IMR-90 (cell line): ENCODE measurements around the gene MRPS34. TPM values are rescaled to one million over a fixed set of nuclear protein-coding genes. Genes with fewer than 3 reads are reported as not detected.

ENCODE experiments used
- ATAC-seq: fragments of 200-7000 bp; cut with Tn5 transposase; 2 replicates; pipeline ENCODE4 v1.9.1; 2020; ENCODE audit warnings: low read depth, mild to moderate bottlenecking, moderate library complexity
- BruUV-seq: library from RNA; stranded (reverse); fragments of 400-500 nt; replicated peaks from 2 replicates; lab custom pipeline; 2021; lab: Mats Ljungman, UMichigan
- CTCF ChIA-PET: fragments of 300-600 bp; formaldehyde crosslinking; extraction: SDS; loops from one replicate; lab custom pipeline; 2021; ENCODE audit warnings: antibody characterized with exemption; lab: Yijun Ruan, JAX
- POLR2A ChIA-PET: fragments of 300-600 bp; sonication (Branson Sonifier 250); formaldehyde crosslinking; loops from one replicate; lab custom pipeline; 2022; ENCODE audit warnings: antibody characterized with exemption; ENCODE audit not compliant: unreplicated experiment; lab: Charles Lee
- DNase-seq: peaks from one replicate; pipeline ENCODE4 v3.0.0; 2013
- H2AFZ ChIP-seq: replicated peaks from 2 replicates; pipeline ENCODE3; 2013; ENCODE audit warnings: low read length, mild to moderate bottlenecking; ENCODE audit not compliant: poor library complexity
- H2AK5ac ChIP-seq: 2 replicates; pipeline ENCODE4 v1.6.1; 2013; ENCODE audit warnings: low read depth, low read length, inconsistent platforms
- H2AK9ac ChIP-seq: replicated peaks from 2 replicates; pipeline ENCODE3; 2013; ENCODE audit warnings: mild to moderate bottlenecking, low read depth, low read length, moderate library complexity; ENCODE audit not compliant: poor library complexity
- H2BK120ac ChIP-seq: 2 replicates; pipeline ENCODE4 v1.6.1; 2013; ENCODE audit warnings: low read depth, low read length, inconsistent platforms
- H2BK15ac ChIP-seq: 3 replicates; pipeline ENCODE4 v1.6.1; 2013; ENCODE audit warnings: low read depth, low read length, inconsistent platforms
- H2BK20ac ChIP-seq: 2 replicates; pipeline ENCODE4 v1.6.1; 2013; ENCODE audit warnings: low read depth, mild to moderate bottlenecking, inconsistent platforms, low read length, moderate library complexity
- H2BK5ac ChIP-seq: 2 replicates; pipeline ENCODE4 v1.6.1; 2013; ENCODE audit warnings: mild to moderate bottlenecking, low read depth, low read length, inconsistent platforms; ENCODE audit not compliant: poor library complexity, severe bottlenecking
- H3K14ac ChIP-seq: replicated peaks from 2 replicates; pipeline ENCODE4 v1.6.1; 2013; ENCODE audit warnings: low read depth, low read length, inconsistent platforms
- H3K18ac ChIP-seq: 2 replicates; pipeline ENCODE4 v1.6.1; 2013; ENCODE audit warnings: low read depth, low read length, control low read depth
- H3K23ac ChIP-seq: 2 replicates; pipeline ENCODE4 v1.6.1; 2013; ENCODE audit warnings: low read depth, low read length, inconsistent platforms
- H3K27ac ChIP-seq: 2 replicates; pipeline ENCODE4 v1.5.1; 2013; ENCODE audit warnings: mild to moderate bottlenecking, control low read depth, low read length; ENCODE audit not compliant: insufficient read depth
- H3K27me3 ChIP-seq: 2 replicates; pipeline ENCODE4 v1.6.1; 2013; ENCODE audit warnings: low read length; ENCODE audit not compliant: control insufficient read depth, insufficient read depth
- H3K36me3 ChIP-seq: 2 replicates; pipeline ENCODE4 v1.6.1; 2013; ENCODE audit warnings: low read length, mixed read lengths; ENCODE audit not compliant: control insufficient read depth, insufficient read depth
- H3K4ac ChIP-seq: 2 replicates; pipeline ENCODE4 v1.6.1; 2013; ENCODE audit warnings: low read depth, low read length, inconsistent platforms
- H3K4me1 ChIP-seq: 2 replicates; pipeline ENCODE4 v1.6.1; 2013; ENCODE audit warnings: low read length, mixed read lengths; ENCODE audit not compliant: control insufficient read depth, insufficient read depth
- H3K4me2 ChIP-seq: 2 replicates; pipeline ENCODE4 v1.6.1; 2013; ENCODE audit warnings: low read depth, mild to moderate bottlenecking, control low read depth, low read length, moderate library complexity
- H3K4me3 ChIP-seq: 2 replicates; pipeline ENCODE4 v1.5.1; 2013; ENCODE audit warnings: low read depth, mild to moderate bottlenecking, control low read depth, low read length, moderate library complexity; ENCODE audit not compliant: insufficient read depth
- H3K56ac ChIP-seq: 2 replicates; pipeline ENCODE4 v1.6.1; 2013; ENCODE audit warnings: low read length, inconsistent platforms; ENCODE audit not compliant: insufficient read depth; ENCODE audit errors: extremely low read depth
- H3K79me1 ChIP-seq, 2 experiments: 2 replicates each; pipeline ENCODE4 v1.6.1; 2013; ENCODE audit warnings: low read length in 2 of 2, inconsistent platforms in 1 of 2, low read depth in 1 of 2
- H3K9ac ChIP-seq: 2 replicates; pipeline ENCODE4 v1.6.1; 2013; ENCODE audit warnings: low read depth, low read length, control low read depth
- H3K9me1 ChIP-seq: 2 replicates; pipeline ENCODE4 v1.6.1; 2013; ENCODE audit warnings: low read length, inconsistent platforms; ENCODE audit not compliant: insufficient read depth
- H3K9me3 ChIP-seq: 2 replicates; pipeline ENCODE4 v1.6.1; 2013; ENCODE audit warnings: low read length; ENCODE audit not compliant: control insufficient read depth, insufficient read depth
- H4K20me1 ChIP-seq: 2 replicates; pipeline ENCODE4 v1.6.1; 2013; ENCODE audit warnings: low read length, inconsistent platforms; ENCODE audit not compliant: insufficient read depth
- H4K5ac ChIP-seq: 2 replicates; pipeline ENCODE4 v1.6.1; 2013; ENCODE audit warnings: mild to moderate bottlenecking, low read depth, low read length, control low read depth
- H4K8ac ChIP-seq, 2 experiments: 2 replicates each; pipeline ENCODE4 v1.6.1; 2013; ENCODE audit warnings: low read depth in 2 of 2, low read length in 2 of 2, control low read depth in 1 of 2, inconsistent platforms in 1 of 2
- H4K91ac ChIP-seq: 2 replicates; pipeline ENCODE4 v1.6.1; 2013; ENCODE audit warnings: low read depth, low read length, inconsistent platforms; ENCODE audit not compliant: insufficient read depth
- CEBPB ChIP-seq: IDR thresholded peaks from 2 replicates; pipeline ENCODE4 v1.6.1; 2012; ENCODE audit warnings: low read depth, low read length, improper control_type of control experiment
- CHD1 ChIP-seq: IDR thresholded peaks from 2 replicates; pipeline ENCODE4 v1.6.1; 2012; ENCODE audit warnings: low read depth, low read length, improper control_type of control experiment
- ELK1 ChIP-seq: fragments of 150-350 bp; IDR thresholded peaks from 2 replicates; pipeline ENCODE4 v1.6.1; 2016; ENCODE audit warnings: low read depth, mild to moderate bottlenecking, low read length, moderate library complexity, borderline replicate concordance
- MAFK ChIP-seq: IDR thresholded peaks from 2 replicates; pipeline ENCODE4 v1.6.1; 2012; ENCODE audit warnings: low read depth, low read length, improper control_type of control experiment
- MXI1 ChIP-seq: IDR thresholded peaks from 2 replicates; pipeline ENCODE4 v1.6.1; 2012; ENCODE audit warnings: low read depth, mild to moderate bottlenecking, low read length, moderate library complexity, borderline replicate concordance
- RAD21 ChIP-seq: IDR thresholded peaks from 2 replicates; pipeline ENCODE4 v1.6.1; 2012; ENCODE audit warnings: low read length, improper control_type of control experiment
- RCOR1 ChIP-seq: IDR thresholded peaks from 2 replicates; pipeline ENCODE4 v1.6.1; 2012; ENCODE audit warnings: mild to moderate bottlenecking, low read length, improper control_type of control experiment; ENCODE audit not compliant: insufficient replicate concordance
- RFX5 ChIP-seq: IDR thresholded peaks from 2 replicates; pipeline ENCODE4 v1.8.0; 2012; ENCODE audit warnings: low read depth, mild to moderate bottlenecking, low read length, moderate library complexity
- WGBS, 2 experiments: methylation state at CpG; one replicate each; pipeline versions ENCODE4 v1.1.5 to v1.1.7; 2013; ENCODE audit warnings: missing lambda C conversion rate in 2 of 2; ENCODE audit not compliant: insufficient read length in 1 of 2; ENCODE audit errors: extremely low coverage in 2 of 2; 5-methylcytosine and 5-hydroxymethylcytosine counted together
- dilution Hi-C: fragments of 300-500 bp; cut with HindIII; formaldehyde crosslinking; loops from one replicate; pipeline ENCODE4 v1.14.3; 2018; ENCODE audit warnings: low sequenced_read_pairs; ENCODE audit not compliant: unreplicated experiment
- in situ Hi-C: fragments of 300-500 bp; cut with MboI; formaldehyde crosslinking; loops from 3 replicates; pipeline ENCODE4 v1.14.3; 2019; ENCODE audit warnings: low sequenced_read_pairs, inconsistent platforms, mixed read lengths
- intact Hi-C: fragments of 100-400 bp; cut with micrococcal nuclease; formaldehyde crosslinking; loops from 2 replicates; pipeline ENCODE4 v1.10.0; 2022
- polyA plus RNA-seq, 3 experiments: library from polyadenylated mRNA; depleted of rRNA; stranded (reverse); fragments of >200 nt; gene quantifications; 2 replicates each; pipeline ENCODE4 v1.2.3, GENCODE V29; 2012; ENCODE audit warnings: low replicate concordance in 1 of 3
- total RNA-seq: library from RNA; depleted of rRNA; stranded (reverse); fragments of >200 nt; gene quantifications from 2 replicates; pipeline ENCODE4 v1.2.3, GENCODE V29; 2012

Gene MRPS34
- total and polyA plus RNA-seq, 2 of the 4 experiments (the other 2 are of a cell fraction), result 68.5 to 80.4 TPM

- H3K18ac ChIP-seq, result no peak overlapping the region
- H4K5ac ChIP-seq, result no peak overlapping the region
- H3K79me1 ChIP-seq, result peaks cover 7 to 27% of the 10 kb centered on the region in 2 experiments; a peak in 3 of 4 replicates
- DNase-seq (no peak), ATAC-seq (no peak)
- H3K27ac ChIP-seq, result no peak overlapping the region
- H3K27me3 ChIP-seq, result no peaks in the 10 kb centered on the region
- H3K9me1 ChIP-seq, result no peaks in the 10 kb centered on the region
- H3K4me1 ChIP-seq, result peaks cover 5% of the 10 kb centered on the region
- no peak overlapping the region for H3K56ac ChIP-seq
- H2AK9ac ChIP-seq, result peak overlapping the region; percentile 65
- no peak overlapping the region for H3K4me3 ChIP-seq
- H3K14ac ChIP-seq, result no peak overlapping the region
- ChIA-PET POLR2A (no interaction called here), CTCF (no interaction called here)
- H2AK5ac ChIP-seq, result no peak overlapping the region
- no peak overlapping the region for H3K4me2 ChIP-seq
- H3K23ac ChIP-seq, result no peak overlapping the region
- H3K9me3 ChIP-seq, result no peaks in the 10 kb centered on the region
- H4K8ac ChIP-seq, result no peak overlapping the region
- no peak for TF ChIP-seq MAFK
- TF ChIP-seq MXI1, result no peak
- no peak for TF ChIP-seq RCOR1
- no peak for TF ChIP-seq RFX5
- no peak for TF ChIP-seq CEBPB
- TF ChIP-seq ELK1, result no peak
- TF ChIP-seq RAD21, result no peak
- no peak for TF ChIP-seq CHD1
- no peak overlapping the region for H3K9ac ChIP-seq
- no TSS peak for BruUV-seq
- H2BK20ac ChIP-seq, result no peak overlapping the region
- no peak overlapping the region for H3K4ac ChIP-seq
- WGBS, 2 experiments, result 90% methylated on average over 31 of the region's 41 CpGs; no CpG with 5 or more reads in 1 of the 2 experiments
- intact Hi-C loops, result no loop called here
- no peak overlapping the region for H4K91ac ChIP-seq
- no peak overlapping the region for H2BK5ac ChIP-seq
- peaks cover 22% of the 10 kb centered on the region for H4K20me1 ChIP-seq
- peaks cover 57% of the 10 kb centered on the region for H3K36me3 ChIP-seq
- no peak overlapping the region for H2BK120ac ChIP-seq
- H2AFZ ChIP-seq, result no peak overlapping the region
- in situ Hi-C loops, result no loop called here
- no peak overlapping the region for H2BK15ac ChIP-seq
- dilution Hi-C loops, result no loop called here
Measured at GRCh38 chr16:1768061-1768766, 4.7 kb downstream of the MRPS34 start.
